ENCODE results near the gene LRRK1.

LRRK1 gene

DNA sequence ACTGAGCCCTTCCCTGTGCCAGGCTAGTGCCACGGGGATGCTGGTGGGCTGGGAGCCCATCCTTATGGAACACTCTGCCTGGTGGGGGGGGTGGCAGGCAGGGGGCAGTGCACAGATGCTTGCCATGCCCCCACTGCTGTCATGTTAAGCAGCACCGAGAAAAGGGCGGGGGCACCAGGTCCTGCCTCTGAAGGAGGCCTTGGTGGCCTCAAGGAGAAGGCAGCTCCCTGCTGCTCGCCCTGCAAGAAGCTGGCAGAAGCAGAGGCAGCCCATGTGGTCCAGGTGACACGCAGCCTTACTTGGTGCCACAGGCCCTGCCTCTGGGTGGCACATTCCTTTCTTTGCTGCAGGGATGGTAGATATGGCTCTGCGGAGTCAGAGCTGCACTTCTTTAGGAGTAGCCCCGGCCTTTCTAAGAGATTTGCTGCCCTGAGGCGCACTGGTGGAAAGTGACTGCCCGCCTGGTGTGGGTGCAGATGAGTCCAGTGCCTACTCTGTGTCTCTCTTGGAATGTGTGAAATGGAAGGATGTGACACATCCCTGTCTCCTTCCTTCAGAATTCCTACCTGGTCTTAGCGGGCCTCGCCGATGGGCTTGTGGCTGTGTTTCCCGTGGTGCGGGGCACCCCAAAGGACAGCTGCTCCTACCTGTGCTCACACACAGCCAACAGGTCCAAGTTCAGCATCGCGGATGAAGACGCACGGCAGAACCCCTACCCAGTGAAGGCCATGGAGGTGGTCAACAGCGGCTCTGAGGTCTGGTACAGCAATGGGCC lies 145.8 kb downstream of the LRRK1 start:
- Histone ChIP-seq H3F3A (ENCODE audit: control insufficient read depth, insufficient read depth) (no peaks in the 10 kb centered on the region), H3K36me3 (ENCODE audit: control insufficient read depth, low read length) (peaks cover 100% of the 10 kb centered on the region), H3K4me3 (ENCODE audit: low read length) (no peak overlapping the region), H3K4me1 (ENCODE audit: control insufficient read depth, low read length) (peaks cover 8% of the 10 kb centered on the region), H3K9me2 (replicated peaks; ENCODE audit: control insufficient read depth, low read length) (no peaks in the 10 kb centered on the region), H4K20me1 (ENCODE audit: control insufficient read depth, insufficient read depth, low read depth, low read length) (no peaks in the 10 kb centered on the region), H3K4me2 (ENCODE audit: low read length) (no peak overlapping the region), H3K79me2 (ENCODE audit: control insufficient read depth, low read length) (no peaks in the 10 kb centered on the region), H3K27me3 (ENCODE audit: control insufficient read depth, low read length) (no peaks in the 10 kb centered on the region), H3K27ac (ENCODE audit: low read depth, low read length) (no peak overlapping the region), H3K9me3 (ENCODE audit: control insufficient read depth, insufficient read depth, low read length) (no peaks in the 10 kb centered on the region)
- TF ChIP-seq, protein P1, sequence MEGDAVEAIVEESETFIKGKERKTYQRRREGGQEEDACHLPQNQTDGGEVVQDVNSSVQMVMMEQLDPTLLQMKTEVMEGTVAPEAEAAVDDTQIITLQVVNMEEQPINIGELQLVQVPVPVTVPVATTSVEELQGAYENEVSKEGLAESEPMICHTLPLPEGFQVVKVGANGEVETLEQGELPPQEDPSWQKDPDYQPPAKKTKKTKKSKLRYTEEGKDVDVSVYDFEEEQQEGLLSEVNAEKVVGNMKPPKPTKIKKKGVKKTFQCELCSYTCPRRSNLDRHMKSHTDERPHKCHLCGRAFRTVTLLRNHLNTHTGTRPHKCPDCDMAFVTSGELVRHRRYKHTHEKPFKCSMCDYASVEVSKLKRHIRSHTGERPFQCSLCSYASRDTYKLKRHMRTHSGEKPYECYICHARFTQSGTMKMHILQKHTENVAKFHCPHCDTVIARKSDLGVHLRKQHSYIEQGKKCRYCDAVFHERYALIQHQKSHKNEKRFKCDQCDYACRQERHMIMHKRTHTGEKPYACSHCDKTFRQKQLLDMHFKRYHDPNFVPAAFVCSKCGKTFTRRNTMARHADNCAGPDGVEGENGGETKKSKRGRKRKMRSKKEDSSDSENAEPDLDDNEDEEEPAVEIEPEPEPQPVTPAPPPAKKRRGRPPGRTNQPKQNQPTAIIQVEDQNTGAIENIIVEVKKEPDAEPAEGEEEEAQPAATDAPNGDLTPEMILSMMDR (IDR thresholded peaks at IDR 0.05; ENCODE audit: low read depth, low read length, poor library complexity, severe bottlenecking), result no peak
- no peak for TF ChIP-seq EZH2phosphoT487 (IDR thresholded peaks at IDR 0.05; ENCODE audit: borderline replicate concordance, low read length)

DNA sequence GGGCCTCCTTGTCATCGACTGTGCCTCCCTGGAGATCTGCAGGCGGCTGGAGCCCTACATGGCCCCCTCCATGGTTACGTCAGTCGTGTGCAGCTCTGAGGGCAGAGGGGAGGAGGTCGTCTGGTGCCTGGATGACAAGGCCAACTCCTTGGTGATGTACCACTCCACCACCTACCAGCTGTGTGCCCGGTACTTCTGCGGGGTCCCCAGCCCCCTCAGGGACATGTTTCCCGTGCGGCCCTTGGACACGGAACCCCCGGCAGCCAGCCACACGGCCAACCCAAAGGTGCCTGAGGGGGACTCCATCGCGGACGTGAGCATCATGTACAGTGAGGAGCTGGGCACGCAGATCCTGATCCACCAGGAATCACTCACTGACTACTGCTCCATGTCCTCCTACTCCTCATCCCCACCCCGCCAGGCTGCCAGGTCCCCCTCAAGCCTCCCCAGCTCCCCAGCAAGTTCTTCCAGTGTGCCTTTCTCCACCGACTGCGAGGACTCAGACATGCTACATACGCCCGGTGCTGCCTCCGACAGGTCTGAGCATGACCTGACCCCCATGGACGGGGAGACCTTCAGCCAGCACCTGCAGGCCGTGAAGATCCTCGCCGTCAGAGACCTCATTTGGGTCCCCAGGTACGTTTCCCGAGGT lies 146.5 kb downstream of the LRRK1 start:
- Histone ChIP-seq H3K9me3 (ENCODE audit: control insufficient read depth, insufficient read depth, low read length) (no peaks in the 10 kb centered on the region), H3K79me2 (ENCODE audit: control insufficient read depth, low read length) (no peaks in the 10 kb centered on the region), H3K27me3 (ENCODE audit: control insufficient read depth, low read length) (no peaks in the 10 kb centered on the region), H4K20me1 (ENCODE audit: control insufficient read depth, insufficient read depth, low read depth, low read length) (no peaks in the 10 kb centered on the region), H3K4me2 (ENCODE audit: low read length) (no peak overlapping the region), H3K27ac (ENCODE audit: low read depth, low read length) (no peak overlapping the region), H3K36me3 (ENCODE audit: control insufficient read depth, low read length) (peaks cover 98% of the 10 kb centered on the region), H3K4me1 (ENCODE audit: control insufficient read depth, low read length) (peaks cover 8% of the 10 kb centered on the region), H3K9me2 (replicated peaks; ENCODE audit: control insufficient read depth, low read length) (no peaks in the 10 kb centered on the region), H3K4me3 (ENCODE audit: low read length) (no peak overlapping the region), H3F3A (ENCODE audit: control insufficient read depth, insufficient read depth) (no peaks in the 10 kb centered on the region)
- TF ChIP-seq, protein P1 (IDR thresholded peaks at IDR 0.05; ENCODE audit: low read depth, low read length, poor library complexity, severe bottlenecking), result no peak
- TF ChIP-seq EZH2phosphoT487 (IDR thresholded peaks at IDR 0.05; ENCODE audit: borderline replicate concordance, low read length), result no peak

DNA sequence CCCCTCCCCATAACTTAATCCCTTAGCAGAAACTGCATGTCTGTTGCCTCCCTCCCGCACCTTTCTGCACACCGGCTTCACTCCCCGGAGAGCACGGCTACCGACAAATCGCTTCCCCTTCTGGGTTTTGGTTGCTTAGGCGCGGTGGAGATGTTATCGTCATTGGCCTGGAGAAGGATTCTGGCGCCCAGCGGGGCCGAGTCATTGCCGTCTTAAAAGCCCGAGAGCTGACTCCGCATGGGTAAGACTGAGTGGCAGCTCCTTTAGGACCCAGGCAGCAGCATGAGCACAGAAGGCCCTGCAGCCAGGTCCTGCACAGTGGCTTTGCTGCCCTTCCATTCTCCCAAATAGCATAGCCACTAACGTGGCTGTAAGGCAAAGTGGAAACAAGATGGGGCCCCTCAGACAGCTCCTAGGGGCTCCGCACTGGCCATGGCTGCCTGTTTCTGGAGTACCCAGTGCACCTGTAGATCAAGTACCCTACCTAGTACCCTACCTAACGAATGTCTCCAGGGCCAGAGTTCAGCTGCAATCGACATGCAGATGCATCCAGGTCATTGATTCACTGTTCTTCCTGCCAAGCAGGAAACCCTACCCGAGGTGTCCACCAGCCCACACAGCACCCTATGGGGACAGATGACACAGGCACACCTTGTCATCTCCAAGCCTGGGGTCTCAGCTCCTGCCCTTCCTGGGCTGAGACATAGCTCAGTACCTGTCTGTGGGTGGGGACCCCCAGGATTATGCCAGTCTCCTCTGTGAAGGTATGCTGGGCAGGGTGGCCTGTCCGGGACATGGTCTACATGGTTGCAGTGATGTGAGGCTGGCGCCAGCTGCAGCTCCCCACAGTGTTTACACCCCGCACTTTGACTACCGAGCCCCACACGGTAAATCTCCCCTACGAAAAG lies 147.6 kb downstream of the LRRK1 start:
- peaks cover 8% of the 10 kb centered on the region for H3K4me1 ChIP-seq (ENCODE audit: control insufficient read depth, low read length)
- no peak overlapping the region for H3K4me2 ChIP-seq (ENCODE audit: low read length)
- H3K27me3 ChIP-seq (ENCODE audit: control insufficient read depth, low read length), result no peaks in the 10 kb centered on the region
- no peak for TF ChIP-seq EZH2phosphoT487 (IDR thresholded peaks at IDR 0.05; ENCODE audit: borderline replicate concordance, low read length)
- TF ChIP-seq, protein P1 (IDR thresholded peaks at IDR 0.05; ENCODE audit: low read depth, low read length, poor library complexity, severe bottlenecking), result no peak
- H3K4me3 ChIP-seq (ENCODE audit: low read length), result no peak overlapping the region
- H3K36me3 ChIP-seq (ENCODE audit: control insufficient read depth, low read length), result peaks cover 96% of the 10 kb centered on the region
- no peak overlapping the region for H3K27ac ChIP-seq (ENCODE audit: low read depth, low read length)
- no peaks in the 10 kb centered on the region for H3K9me3 ChIP-seq (ENCODE audit: control insufficient read depth, insufficient read depth, low read length)
- no peaks in the 10 kb centered on the region for H3K79me2 ChIP-seq (ENCODE audit: control insufficient read depth, low read length)
- H3K9me2 ChIP-seq (replicated peaks; ENCODE audit: control insufficient read depth, low read length), result no peaks in the 10 kb centered on the region
- no peaks in the 10 kb centered on the region for H3F3A ChIP-seq (ENCODE audit: control insufficient read depth, insufficient read depth)
- H4K20me1 ChIP-seq (ENCODE audit: control insufficient read depth, insufficient read depth, low read depth, low read length), result no peaks in the 10 kb centered on the region

All from DOHH2 (cell line).